HepG2 (cell line): ENCODE results near the gene KIF9. TPM values are rescaled to one million over a fixed set of nuclear protein-coding genes. Genes with fewer than 3 reads are reported as not detected.
A peak's percentile ranks its signal among the peaks of the same experiment; 100 is the strongest.

ENCODE experiments used
- BCL6 ChIP-seq: IDR thresholded peaks from 2 replicates; pipeline ENCODE4 v1.6.1; 2016; ENCODE audit warnings: missing genetic modification reagents, missing compliant biosample characterization
- CAMTA2 ChIP-seq: sonication (generic); formaldehyde crosslinking; IDR thresholded peaks from 2 replicates; pipeline ENCODE4 v1.4.0; 2020; ENCODE audit warnings: mild to moderate bottlenecking, missing genetic modification reagents, borderline replicate concordance
- DR1 ChIP-seq: sonication (generic); formaldehyde crosslinking; IDR thresholded peaks from 2 replicates; pipeline ENCODE4 v1.8.0; 2021; ENCODE audit warnings: mild to moderate bottlenecking, missing genetic modification reagents, inconsistent platforms
- ELF4 ChIP-seq: sonication (generic); formaldehyde crosslinking; IDR thresholded peaks from 2 replicates; pipeline ENCODE4 v1.5.0; 2020; ENCODE audit warnings: missing genetic modification reagents, mild to moderate bottlenecking, moderate library complexity, borderline replicate concordance
- FOXA1 ChIP-seq, 2 experiments: fragments of 450-650 bp in 1 of 2; sonication (generic) in 1 of 2; formaldehyde crosslinking in 1 of 2; IDR thresholded peaks; 2 replicates each; pipeline versions ENCODE4 v1.4.0 to v1.6.1; 2016 to 2020; ENCODE audit warnings: missing genetic modification reagents in 1 of 2
- FOXA3 ChIP-seq: IDR thresholded peaks from 2 replicates; pipeline ENCODE4 v1.6.1; 2016; ENCODE audit warnings: missing genetic modification reagents, missing compliant biosample characterization
- FOXO1 ChIP-seq: sonication (generic); formaldehyde crosslinking; IDR thresholded peaks from 2 replicates; pipeline ENCODE4 v1.4.0; 2020; ENCODE audit warnings: missing genetic modification reagents
- KDM5A ChIP-seq: fragments of 200-600 bp; sonication (generic); IDR thresholded peaks from 2 replicates; pipeline ENCODE4 v1.7.0; 2018; ENCODE audit warnings: antibody characterized with exemption, mild to moderate bottlenecking, low read length, borderline replicate concordance
- MAZ ChIP-seq, 2 experiments: sonication (generic) in 1 of 2; formaldehyde crosslinking in 1 of 2; IDR thresholded peaks; 2 replicates each; pipeline versions ENCODE4 v1.5.0 to v1.6.1; 2012 to 2020; ENCODE audit warnings: low read depth in 2 of 2, mild to moderate bottlenecking in 2 of 2, borderline replicate concordance in 1 of 2, improper control_type of control experiment in 1 of 2, low read length in 1 of 2, missing genetic modification reagents in 1 of 2, moderate library complexity in 1 of 2
- RAD21 ChIP-seq: fragments of 450-650 bp; formaldehyde crosslinking; IDR thresholded peaks from 2 replicates; pipeline ENCODE4 v1.5.0; 2020; ENCODE audit warnings: mild to moderate bottlenecking
- RFX3 ChIP-seq: IDR thresholded peaks from 2 replicates; pipeline ENCODE4 v1.6.1; 2016; ENCODE audit warnings: missing biosample characterization, missing genetic modification reagents
- SAP130 ChIP-seq: IDR thresholded peaks from 2 replicates; pipeline ENCODE4 v1.6.1; 2016; ENCODE audit warnings: low read depth
- SNRNP70 ChIP-seq: fragments of 200-400 bp; formaldehyde crosslinking; IDR thresholded peaks from 2 replicates; pipeline ENCODE4 v1.6.1; 2017; ENCODE audit warnings: mild to moderate bottlenecking, low read depth, low read length, moderate library complexity
- ZNF317 ChIP-seq: sonication (generic); formaldehyde crosslinking; IDR thresholded peaks from 2 replicates; pipeline ENCODE4 v1.5.0; 2020; ENCODE audit warnings: mild to moderate bottlenecking, missing genetic modification reagents
- polyA plus RNA-seq, 8 experiments: library from polyadenylated mRNA; depleted of rRNA in 3 of 8; stranded (reverse) in 7 of 8; unstranded in 1 of 8; fragments of >200 nt; fragmentation: Illumina TruSeq in 4 of 8; extraction: Trizol in 4 of 8; gene quantifications; 2 replicates each; pipeline versions ENCODE4 v1.2.1 to v1.2.3, GENCODE V29; 2011 to 2016; ENCODE audit warnings: low read depth in 4 of 8, missing spikeins in 1 of 8, mixed read lengths in 1 of 8; ENCODE audit not compliant: insufficient read depth in 1 of 8
- total RNA-seq, 5 experiments: library from RNA; depleted of rRNA; stranded (reverse); fragments of >200 nt; fragmentation: Illumina TruSeq; extraction: Trizol; gene quantifications; 2 replicates each; pipeline ENCODE4 v1.2.3, GENCODE V29; 2016; ENCODE audit warnings: low read depth in 1 of 5
- TF ChIP-seq, protein P1 (sequence below): sonication (generic); formaldehyde crosslinking; IDR thresholded peaks from 2 replicates; pipeline ENCODE4 v1.9.0; 2022; ENCODE audit warnings: low read depth, missing genetic modification reagents
- TF ChIP-seq, protein P2 (sequence below): IDR thresholded peaks from 2 replicates; pipeline ENCODE4 v1.6.1; 2016; ENCODE audit warnings: mild to moderate bottlenecking
- TF ChIP-seq, protein P3 (sequence below): sonication (generic); formaldehyde crosslinking; IDR thresholded peaks from 2 replicates; pipeline ENCODE4 v1.5.0; 2020; ENCODE audit warnings: mild to moderate bottlenecking, missing genetic modification reagents, moderate library complexity
- TF ChIP-seq, protein P4 (sequence below): sonication (generic); formaldehyde crosslinking; IDR thresholded peaks from 2 replicates; pipeline ENCODE4 v1.8.1; 2023; ENCODE audit warnings: mild to moderate bottlenecking, inconsistent platforms, moderate library complexity, missing genetic modification reagents, borderline replicate concordance
- TF ChIP-seq, protein P5 (sequence below): sonication (generic); formaldehyde crosslinking; IDR thresholded peaks from 2 replicates; pipeline ENCODE4 v1.4.0; 2020; ENCODE audit warnings: missing genetic modification reagents

Gene KIF9
- total and polyA plus RNA-seq, 2 of the 13 experiments (the other 11 are each of a cell fraction or from before 2014, with no cell fraction given) = 5.1 to 16.9 TPM

DNA sequence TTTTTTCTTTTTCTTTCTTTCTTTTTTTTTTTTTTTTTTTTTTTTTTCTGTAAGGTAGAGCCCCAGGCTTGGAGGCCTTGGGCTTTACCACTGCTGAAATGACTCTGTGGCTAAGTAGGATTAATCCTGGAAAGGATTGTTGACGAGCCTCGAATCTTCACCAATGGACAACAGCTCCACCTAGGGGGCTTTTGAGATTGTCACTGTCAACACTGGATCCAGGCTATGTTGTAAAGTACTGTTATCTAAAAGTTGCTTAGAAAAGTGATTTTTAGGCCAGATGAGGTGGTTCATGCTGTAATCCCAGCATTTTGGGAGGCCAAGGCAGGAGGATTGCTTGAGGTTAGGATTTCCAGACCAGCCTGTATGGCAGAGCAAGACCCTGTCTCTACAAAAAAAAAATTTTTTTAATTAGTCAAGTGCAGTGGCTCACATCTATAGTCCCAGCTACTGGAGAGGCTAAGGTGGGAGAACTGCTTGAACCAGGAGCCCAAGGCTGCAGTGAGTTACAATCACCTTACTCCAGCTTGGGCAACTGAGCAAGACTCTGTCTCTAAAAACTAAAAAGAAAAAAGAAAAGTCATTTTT is 41.8 kb upstream of the KIF9 start (continued):
- TF ChIP-seq, protein P1, sequence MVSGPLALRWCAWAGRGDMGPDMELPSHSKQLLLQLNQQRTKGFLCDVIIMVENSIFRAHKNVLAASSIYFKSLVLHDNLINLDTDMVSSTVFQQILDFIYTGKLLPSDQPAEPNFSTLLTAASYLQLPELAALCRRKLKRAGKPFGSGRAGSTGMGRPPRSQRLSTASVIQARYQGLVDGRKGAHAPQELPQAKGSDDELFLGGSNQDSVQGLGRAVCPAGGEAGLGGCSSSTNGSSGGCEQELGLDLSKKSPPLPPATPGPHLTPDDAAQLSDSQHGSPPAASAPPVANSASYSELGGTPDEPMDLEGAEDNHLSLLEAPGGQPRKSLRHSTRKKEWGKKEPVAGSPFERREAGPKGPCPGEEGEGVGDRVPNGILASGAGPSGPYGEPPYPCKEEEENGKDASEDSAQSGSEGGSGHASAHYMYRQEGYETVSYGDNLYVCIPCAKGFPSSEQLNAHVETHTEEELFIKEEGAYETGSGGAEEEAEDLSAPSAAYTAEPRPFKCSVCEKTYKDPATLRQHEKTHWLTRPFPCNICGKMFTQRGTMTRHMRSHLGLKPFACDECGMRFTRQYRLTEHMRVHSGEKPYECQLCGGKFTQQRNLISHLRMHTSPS = no peak
- TF ChIP-seq SAP130 (CRISPR knock-in tag) (peak; percentile 45), CAMTA2 (CRISPR knock-in tag) (no peak), RFX3 (CRISPR knock-in tag) (no peak), MAZ (IDR thresholded peaks at IDR 0.05; ENCODE audit: borderline replicate concordance, low read depth, low read length) (no peak), MAZ (CRISPR knock-in tag; IDR thresholded peaks at IDR 0.05; ENCODE audit: low read depth) (no peak), BCL6 (CRISPR knock-in tag) (0 out of 2 replicates have a peak, but pooled peaks have one; percentile 19), SNRNP70 (no peak), KDM5A (0 out of 2 replicates have a peak, but pooled peaks have one; percentile 22), ELF4 (CRISPR knock-in tag) (no peak), FOXA3 (CRISPR knock-in tag) (peak; percentile 75), ZNF317 (no peak), FOXO1 (peak; percentile 57; the same call in 1 of the 2 replicates), DR1 (CRISPR knock-in tag) (no peak), FOXA1 (IDR thresholded peaks at IDR 0.05) (no peak), FOXA1 (CRISPR knock-in tag; IDR thresholded peaks at IDR 0.05) (peak; percentile 76), RAD21 (CRISPR knock-in tag) (peak; percentile 73)
- TF ChIP-seq, protein P2, sequence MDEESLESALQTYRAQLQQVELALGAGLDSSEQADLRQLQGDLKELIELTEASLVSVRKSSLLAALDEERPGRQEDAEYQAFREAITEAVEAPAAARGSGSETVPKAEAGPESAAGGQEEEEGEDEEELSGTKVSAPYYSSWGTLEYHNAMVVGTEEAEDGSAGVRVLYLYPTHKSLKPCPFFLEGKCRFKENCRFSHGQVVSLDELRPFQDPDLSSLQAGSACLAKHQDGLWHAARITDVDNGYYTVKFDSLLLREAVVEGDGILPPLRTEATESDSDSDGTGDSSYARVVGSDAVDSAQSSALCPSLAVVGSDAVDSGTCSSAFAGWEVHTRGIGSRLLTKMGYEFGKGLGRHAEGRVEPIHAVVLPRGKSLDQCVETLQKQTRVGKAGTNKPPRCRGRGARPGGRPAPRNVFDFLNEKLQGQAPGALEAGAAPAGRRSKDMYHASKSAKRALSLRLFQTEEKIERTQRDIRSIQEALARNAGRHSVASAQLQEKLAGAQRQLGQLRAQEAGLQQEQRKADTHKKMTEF (CRISPR knock-in tag) = no peak
- TF ChIP-seq, protein P3, sequence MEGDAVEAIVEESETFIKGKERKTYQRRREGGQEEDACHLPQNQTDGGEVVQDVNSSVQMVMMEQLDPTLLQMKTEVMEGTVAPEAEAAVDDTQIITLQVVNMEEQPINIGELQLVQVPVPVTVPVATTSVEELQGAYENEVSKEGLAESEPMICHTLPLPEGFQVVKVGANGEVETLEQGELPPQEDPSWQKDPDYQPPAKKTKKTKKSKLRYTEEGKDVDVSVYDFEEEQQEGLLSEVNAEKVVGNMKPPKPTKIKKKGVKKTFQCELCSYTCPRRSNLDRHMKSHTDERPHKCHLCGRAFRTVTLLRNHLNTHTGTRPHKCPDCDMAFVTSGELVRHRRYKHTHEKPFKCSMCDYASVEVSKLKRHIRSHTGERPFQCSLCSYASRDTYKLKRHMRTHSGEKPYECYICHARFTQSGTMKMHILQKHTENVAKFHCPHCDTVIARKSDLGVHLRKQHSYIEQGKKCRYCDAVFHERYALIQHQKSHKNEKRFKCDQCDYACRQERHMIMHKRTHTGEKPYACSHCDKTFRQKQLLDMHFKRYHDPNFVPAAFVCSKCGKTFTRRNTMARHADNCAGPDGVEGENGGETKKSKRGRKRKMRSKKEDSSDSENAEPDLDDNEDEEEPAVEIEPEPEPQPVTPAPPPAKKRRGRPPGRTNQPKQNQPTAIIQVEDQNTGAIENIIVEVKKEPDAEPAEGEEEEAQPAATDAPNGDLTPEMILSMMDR (CRISPR knock-in tag) = peak; percentile 82
- TF ChIP-seq, protein P4, sequence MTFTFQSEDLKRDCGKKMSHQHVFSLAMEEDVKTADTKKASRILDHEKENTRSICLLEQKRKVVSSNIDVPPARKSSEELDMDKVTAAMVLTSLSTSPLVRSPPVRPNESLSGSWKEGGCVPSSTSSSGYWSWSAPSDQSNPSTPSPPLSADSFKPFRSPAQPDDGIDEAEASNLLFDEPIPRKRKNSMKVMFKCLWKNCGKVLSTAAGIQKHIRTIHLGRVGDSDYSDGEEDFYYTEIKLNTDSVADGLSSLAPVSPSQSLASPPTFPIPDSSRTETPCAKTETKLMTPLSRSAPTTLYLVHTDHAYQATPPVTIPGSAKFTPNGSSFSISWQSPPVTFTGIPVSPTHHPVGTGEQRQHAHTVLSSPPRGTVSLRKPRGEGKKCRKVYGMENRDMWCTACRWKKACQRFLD (CRISPR knock-in tag) = no peak
- TF ChIP-seq, protein P5, sequence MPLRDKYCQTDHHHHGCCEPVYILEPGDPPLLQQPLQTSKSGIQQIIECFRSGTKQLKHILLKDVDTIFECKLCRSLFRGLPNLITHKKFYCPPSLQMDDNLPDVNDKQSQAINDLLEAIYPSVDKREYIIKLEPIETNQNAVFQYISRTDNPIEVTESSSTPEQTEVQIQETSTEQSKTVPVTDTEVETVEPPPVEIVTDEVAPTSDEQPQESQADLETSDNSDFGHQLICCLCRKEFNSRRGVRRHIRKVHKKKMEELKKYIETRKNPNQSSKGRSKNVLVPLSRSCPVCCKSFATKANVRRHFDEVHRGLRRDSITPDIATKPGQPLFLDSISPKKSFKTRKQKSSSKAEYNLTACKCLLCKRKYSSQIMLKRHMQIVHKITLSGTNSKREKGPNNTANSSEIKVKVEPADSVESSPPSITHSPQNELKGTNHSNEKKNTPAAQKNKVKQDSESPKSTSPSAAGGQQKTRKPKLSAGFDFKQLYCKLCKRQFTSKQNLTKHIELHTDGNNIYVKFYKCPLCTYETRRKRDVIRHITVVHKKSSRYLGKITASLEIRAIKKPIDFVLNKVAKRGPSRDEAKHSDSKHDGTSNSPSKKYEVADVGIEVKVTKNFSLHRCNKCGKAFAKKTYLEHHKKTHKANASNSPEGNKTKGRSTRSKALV = 0 out of 2 replicates have a peak, but pooled peaks have one; percentile 30
